Middle frontal gyrus (tissue), 1 donor: ENCODE results near the gene TEDC2.

ENCODE experiments used
- DNase-seq: peaks from one replicate; pipeline ENCODE4 v3.0.0-alpha.2; 2015; ENCODE audit warnings: low spot score; ENCODE audit errors: extremely low spot score

Gene TEDC2

GRCh38 chr16:2512735-2513404 is 53.0 kb downstream of the TEDC2 start:
- DNase-seq, result no peak

- DNase-seq, result peak; percentile 88
Observed at GRCh38 chr16:2513405-2514332, 53.8 kb downstream of the TEDC2 start, which contains the start of gene ATP6V0C. Gene ATP6V0C, plus strand, starts transcription at chr16:2513952. Its CDS starts 152 bp downstream, at chr16:2514104.
